DMS79 treated with DMSO at 0.1 percent for 48 hours (cell line): ENCODE measurements around the gene SEPTIN5.

Experiments
- DNase-seq: peaks from one replicate; lab custom pipeline; 2025; lab: John Stamatoyannopoulos, UW

SEPTIN5 gene

GRCh38 chr22:19733755-19734154 lies 19.5 kb downstream of the SEPTIN5 start:
- no peak for DNase-seq

- no peak for DNase-seq
Observed at GRCh38 chr22:19734163-19734562, 19.9 kb downstream of the SEPTIN5 start.

- DNase-seq, result no peak
Observed at GRCh38 chr22:19734837-19735382, 20.6 kb downstream of the SEPTIN5 start.

- DNase-seq, result no peak
Observed at GRCh38 chr22:19735665-19736510, 21.6 kb downstream of the SEPTIN5 start.

- DNase-seq, result no peak
Observed at GRCh38 chr22:19737846-19738663, 23.8 kb downstream of the SEPTIN5 start.

GRCh38 chr22:19738664-19739447 lies 24.6 kb downstream of the SEPTIN5 start:
- DNase-seq, result no peak

GRCh38 chr22:19739448-19739895 lies 25.2 kb downstream of the SEPTIN5 start:
- no peak for DNase-seq

- DNase-seq, result no peak
Observed at GRCh38 chr22:19739911-19740449, 25.7 kb downstream of the SEPTIN5 start.

GRCh38 chr22:19740586-19740985 lies 26.3 kb downstream of the SEPTIN5 start:
- DNase-seq, result no peak

GRCh38 chr22:19741053-19741452 lies 26.8 kb downstream of the SEPTIN5 start:
- no peak for DNase-seq

GRCh38 chr22:19742160-19743066 lies 28.1 kb downstream of the SEPTIN5 start:
- no peak for DNase-seq

- no peak for DNase-seq
Observed at GRCh38 chr22:19743081-19743480, 28.8 kb downstream of the SEPTIN5 start.

- DNase-seq, result no peak
Observed at GRCh38 chr22:19743651-19744050, 29.3 kb downstream of the SEPTIN5 start.

GRCh38 chr22:19744350-19745006 lies 30.2 kb downstream of the SEPTIN5 start:
- no peak for DNase-seq

GRCh38 chr22:19745155-19746101 lies 31.1 kb downstream of the SEPTIN5 start:
- DNase-seq, result no peak

- no peak for DNase-seq
Observed at GRCh38 chr22:19746726-19747125, 32.4 kb downstream of the SEPTIN5 start.

- no peak for DNase-seq
Observed at GRCh38 chr22:19747551-19747950, 33.2 kb downstream of the SEPTIN5 start.

GRCh38 chr22:19748139-19748538 lies 33.8 kb downstream of the SEPTIN5 start:
- DNase-seq, result no peak
